NOMO-1 treated with dmso at 0.1 percent for 144 hours (cell line): Measurements from ENCODE around the gene FNTB.
A peak's percentile ranks its signal among the peaks of the same experiment; 100 is the strongest.

Experiments used
- DNase-seq: peaks from one replicate; lab custom pipeline; 2025; ENCODE audit not compliant: unreplicated experiment; lab: John Stamatoyannopoulos, UW

FNTB gene, protein sequence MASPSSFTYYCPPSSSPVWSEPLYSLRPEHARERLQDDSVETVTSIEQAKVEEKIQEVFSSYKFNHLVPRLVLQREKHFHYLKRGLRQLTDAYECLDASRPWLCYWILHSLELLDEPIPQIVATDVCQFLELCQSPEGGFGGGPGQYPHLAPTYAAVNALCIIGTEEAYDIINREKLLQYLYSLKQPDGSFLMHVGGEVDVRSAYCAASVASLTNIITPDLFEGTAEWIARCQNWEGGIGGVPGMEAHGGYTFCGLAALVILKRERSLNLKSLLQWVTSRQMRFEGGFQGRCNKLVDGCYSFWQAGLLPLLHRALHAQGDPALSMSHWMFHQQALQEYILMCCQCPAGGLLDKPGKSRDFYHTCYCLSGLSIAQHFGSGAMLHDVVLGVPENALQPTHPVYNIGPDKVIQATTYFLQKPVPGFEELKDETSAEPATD

GRCh38 chr14:64986648-64987437 is at the start of gene FNTB:
FNTB (plus strand) TSS chr14:64986895; CDS start chr14:64986954, 59 bp downstream.
- peak; percentile 98 for DNase-seq

DNA sequence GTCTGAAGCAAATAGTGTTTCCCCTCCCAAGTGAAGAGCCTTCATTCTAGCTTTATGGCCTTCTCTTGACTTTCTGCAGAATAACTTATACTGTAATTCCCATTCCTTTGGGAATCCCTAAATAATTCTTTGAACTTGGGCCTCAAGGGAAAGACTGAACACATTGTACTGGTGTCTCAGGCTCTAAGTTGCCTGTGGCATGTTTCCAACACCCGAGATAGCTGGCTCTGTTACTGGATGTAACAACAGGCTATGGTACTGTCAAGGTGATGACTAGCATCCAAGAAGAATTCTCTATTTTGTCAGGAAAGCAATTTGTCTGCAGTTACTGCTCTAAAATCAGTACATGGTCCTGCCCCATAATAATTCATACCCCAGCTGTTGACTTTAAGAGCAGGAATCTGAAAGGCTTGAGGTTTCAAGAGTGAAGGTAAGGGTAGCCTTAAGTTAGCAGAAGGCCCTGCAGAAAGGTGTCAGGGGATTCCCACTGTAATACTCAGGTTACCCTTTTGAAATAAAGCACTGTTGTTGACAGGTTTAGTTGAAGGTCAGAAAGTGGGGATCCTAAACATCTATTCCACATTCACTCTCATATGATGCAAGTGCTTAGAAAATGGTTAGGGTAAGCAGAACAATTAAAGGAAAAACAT is 49.4 kb upstream of the FNTB start:
- DNase-seq: no peak

- DNase-seq: no peak
Observed at GRCh38 chr14:64937821-64938193, 48.9 kb upstream of the FNTB start.

GRCh38 chr14:64938972-64939816 is 47.5 kb upstream of the FNTB start:
- no peak for DNase-seq

DNA sequence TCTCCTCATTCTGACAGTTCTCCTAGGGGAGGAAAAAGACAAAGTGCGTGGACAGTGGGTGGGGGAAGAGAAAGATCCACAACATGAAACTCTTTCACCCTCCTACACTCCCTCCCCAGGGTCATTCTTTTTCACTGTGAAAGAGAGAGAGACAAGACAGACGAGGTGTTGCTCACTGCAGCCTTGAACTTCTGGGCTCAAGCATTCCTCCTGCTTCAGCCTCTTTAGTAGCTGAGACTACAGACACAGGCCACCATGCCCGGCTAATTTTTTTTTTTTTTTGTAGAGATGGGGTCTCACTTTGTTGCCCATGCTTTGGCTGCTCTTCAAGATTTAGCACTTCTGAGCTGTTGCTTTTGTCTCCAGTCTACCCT is 46.9 kb upstream of the FNTB start:
- no peak for DNase-seq

DNA sequence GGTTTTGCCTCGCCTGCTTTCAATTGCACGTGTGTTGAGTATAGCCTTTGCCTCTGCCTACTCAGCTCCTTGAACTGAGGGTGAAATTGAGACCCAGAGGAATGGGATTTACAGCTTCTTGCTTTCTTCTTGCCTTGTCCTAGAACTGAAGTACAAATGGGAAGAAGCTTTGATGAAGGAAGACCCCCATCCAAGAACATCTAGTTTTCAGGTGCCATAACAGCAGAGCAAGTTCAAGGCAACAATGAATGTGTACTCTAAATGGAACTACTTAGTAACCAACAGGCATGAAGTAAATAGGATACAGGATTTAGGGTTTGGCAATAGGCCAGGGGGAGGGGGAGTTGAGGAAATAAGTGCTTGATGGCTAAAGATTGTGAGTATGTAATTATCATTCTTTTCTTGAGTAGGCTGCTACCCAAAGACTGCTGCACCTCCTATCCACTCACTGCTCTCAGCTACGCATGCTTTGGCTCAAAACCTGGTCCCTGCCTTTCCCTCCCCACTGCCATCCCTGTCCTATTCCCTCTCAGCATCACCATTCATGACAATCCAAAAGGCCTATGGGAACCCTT is 46.3 kb upstream of the FNTB start:
- DNase-seq: no peak

GRCh38 chr14:64942531-64943111 is 44.1 kb upstream of the FNTB start, which contains the start of gene GPX2:
GPX2 (minus strand) TSS chr14:64942745; CDS start chr14:64942726, 19 bp downstream.
- no peak for DNase-seq

DNA sequence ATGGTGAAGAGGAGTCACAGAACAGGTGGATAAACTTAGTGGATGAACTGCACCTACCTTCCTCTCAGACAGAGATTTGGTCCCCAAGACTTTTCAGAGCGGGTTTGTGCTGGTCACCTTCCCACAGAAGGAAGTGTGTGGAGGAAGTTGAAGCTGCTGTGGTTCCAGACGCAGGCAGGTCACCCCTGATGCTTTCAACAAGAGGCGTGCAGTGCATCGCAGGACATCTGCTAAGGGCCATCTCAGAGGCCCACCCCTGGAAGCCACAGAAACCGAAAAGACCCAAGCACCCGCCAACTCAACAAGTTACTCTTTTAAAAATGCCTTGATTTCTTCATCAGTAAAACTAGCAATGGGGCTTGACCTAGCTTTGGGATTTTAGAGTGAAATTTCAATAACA is 43.1 kb upstream of the FNTB start:
- no peak for DNase-seq

GRCh38 chr14:64944041-64944440 is 42.7 kb upstream of the FNTB start:
- no peak for DNase-seq

DNA sequence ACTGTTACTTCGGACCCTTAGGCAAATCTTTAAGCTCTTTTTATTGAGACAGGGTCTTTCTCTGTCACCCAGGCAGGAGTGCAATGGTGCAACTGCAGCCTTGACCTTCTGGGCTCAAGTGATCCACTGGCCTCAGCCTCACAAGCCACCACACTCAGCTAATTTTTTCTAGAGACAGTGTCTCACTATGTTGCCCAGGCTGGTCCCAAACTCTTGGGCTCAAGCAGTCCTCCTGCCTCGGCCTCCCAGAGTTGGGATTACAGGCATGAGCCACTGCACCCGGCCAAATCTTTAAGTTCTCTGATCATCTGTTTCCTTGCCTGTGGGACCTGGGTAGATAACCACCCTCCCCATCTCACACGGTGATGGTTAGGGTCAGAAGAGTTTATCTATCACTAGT is 41.8 kb upstream of the FNTB start:
- no peak for DNase-seq

- no peak for DNase-seq
Observed at GRCh38 chr14:64945431-64946178, 41.1 kb upstream of the FNTB start.

DNA sequence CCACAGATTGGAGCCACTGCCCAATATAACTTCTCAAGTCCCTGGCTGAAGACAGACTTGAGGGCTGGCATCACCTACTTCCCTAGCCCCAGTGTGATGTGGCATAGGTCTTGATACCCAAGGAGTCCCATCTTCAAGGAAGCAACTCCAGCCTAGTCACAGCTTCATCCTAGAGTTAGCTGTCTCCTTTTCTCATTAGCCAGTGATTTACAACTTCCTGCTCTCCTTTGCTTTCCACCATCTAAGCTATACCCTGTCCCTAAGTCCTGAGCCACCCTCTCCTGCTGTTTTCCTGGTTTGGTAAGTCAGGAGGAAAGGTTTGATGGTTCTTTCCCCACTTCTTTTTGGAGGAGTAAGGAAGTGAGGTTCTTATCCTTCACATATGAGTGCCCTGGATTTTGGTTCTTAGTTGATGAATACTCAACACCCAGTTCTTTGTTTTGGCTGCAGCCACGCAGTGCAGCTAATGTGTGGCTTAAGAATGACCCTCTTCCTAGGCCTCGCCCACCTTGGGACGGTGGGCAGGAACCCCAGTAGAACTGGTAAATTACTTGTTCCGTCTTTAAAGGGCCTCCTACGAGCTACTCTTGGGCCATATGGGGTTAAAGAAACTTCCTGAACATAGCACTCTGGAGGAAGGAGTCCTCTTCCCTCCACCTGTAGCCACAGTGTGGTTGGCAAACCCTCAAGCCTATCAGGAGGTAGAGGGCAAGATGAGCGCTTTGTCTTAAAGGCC is 40.2 kb upstream of the FNTB start:
- no peak for DNase-seq

GRCh38 chr14:64947710-64948611 is 38.7 kb upstream of the FNTB start:
- no peak for DNase-seq

DNA sequence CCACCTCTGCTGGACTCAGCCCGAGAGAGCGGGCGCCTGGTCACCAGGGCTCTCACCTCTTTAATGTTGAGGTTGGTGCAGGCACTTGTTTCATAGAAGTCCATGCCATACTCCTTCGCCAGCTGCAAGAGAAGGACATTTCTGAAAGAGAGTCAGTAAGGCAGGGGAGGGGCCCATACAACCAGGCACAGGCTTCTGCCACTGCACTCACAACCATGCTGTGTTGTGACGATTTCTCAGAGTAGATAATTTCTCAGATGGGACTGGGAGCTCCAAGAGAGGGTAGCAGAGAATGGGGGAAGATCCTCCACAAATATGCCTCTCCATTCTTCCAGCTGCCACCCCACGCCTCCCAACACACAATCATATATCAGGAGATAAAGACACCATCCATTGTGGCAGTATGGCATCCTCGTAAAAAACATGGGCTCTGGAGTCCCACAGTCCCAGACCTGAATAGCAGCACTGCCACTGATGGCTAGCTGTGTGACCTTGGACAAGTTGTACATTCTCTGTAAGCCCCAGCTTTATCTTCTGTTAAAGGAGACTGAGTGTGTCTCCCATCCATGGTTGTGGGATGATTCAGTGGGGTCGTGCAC is 38.0 kb upstream of the FNTB start:
- DNase-seq: no peak

- no peak for DNase-seq
Observed at GRCh38 chr14:64950889-64951288, 35.8 kb upstream of the FNTB start.

DNA sequence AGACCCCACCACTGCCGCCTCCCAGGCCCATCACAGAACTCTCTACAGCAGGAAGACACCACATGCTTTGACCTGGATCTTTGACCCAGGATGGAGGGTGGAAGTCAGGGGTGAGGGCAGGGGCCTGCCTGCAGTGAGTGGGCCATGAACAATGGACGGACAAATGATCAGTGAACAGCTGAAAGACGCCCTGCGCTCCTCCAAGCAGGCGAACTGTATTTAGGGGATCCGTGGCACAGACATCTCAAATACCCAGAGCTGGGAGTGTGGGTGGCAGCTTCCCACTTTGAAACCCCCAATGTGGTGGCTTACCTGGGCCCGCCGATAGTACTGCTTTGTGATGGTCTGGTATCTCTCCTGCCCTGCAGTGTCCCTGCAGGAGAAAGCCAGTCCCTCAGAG is 35.4 kb upstream of the FNTB start:
- DNase-seq: no peak

- no peak for DNase-seq
Observed at GRCh38 chr14:64951724-64952123, 35.0 kb upstream of the FNTB start.
